Stimulated activated effector memory CD8-positive, alpha-beta T cell treated with anti-CD3 and anti-CD28 coated beads, Interleukin-12 subunit alpha, Interleukin-12 subunit beta, amount 100 ng/mL, for 72 hours (primary cell): ENCODE data around the gene LRRC63.
A peak's percentile ranks its signal among the peaks of the same experiment; 100 is the strongest.
"Not testable (repeated sequence)": the region's sequence is repeated elsewhere in the genome, so short reads cannot be mapped to it uniquely, and the experiment has no call there.

Experiments used
- ATAC-seq: fragments of 150-1000 bp; cut with Tn5 transposase; 2 replicates; pipeline ENCODE4 v1.10.0; 2021
- DNase-seq, 2 donors: peaks; one replicate each; pipeline ENCODE4 v3.0.0; 2021 to 2022; ENCODE audit warnings: low spot score in 2 of 2
- H3K27ac Mint-ChIP-seq: one replicate; pipeline ENCODE4 v1.8.0; 2022; ENCODE audit warnings: mild to moderate bottlenecking, mixed read lengths
- H3K36me3 Mint-ChIP-seq: one replicate; pipeline ENCODE4 v1.8.0; 2022; ENCODE audit warnings: mild to moderate bottlenecking, mixed read lengths
- H3K4me1 Mint-ChIP-seq: one replicate; pipeline ENCODE4 v1.8.0; 2022; ENCODE audit warnings: mixed read lengths
- H3K4me3 Mint-ChIP-seq: one replicate; pipeline ENCODE4 v1.8.0; 2022; ENCODE audit warnings: mild to moderate bottlenecking, mixed read lengths
- H3K9me3 Mint-ChIP-seq: one replicate; pipeline ENCODE4 v1.8.0; 2022; ENCODE audit warnings: mixed read lengths

The LRRC63 gene

GRCh38 chr13:46274094-46274698, 62.5 kb downstream of the LRRC63 start:
- no peaks in the 10 kb centered on the region for H3K4me1 Mint-ChIP-seq
- H3K4me3 Mint-ChIP-seq = no peak overlapping the region
- no peak overlapping the region for H3K27ac Mint-ChIP-seq
- H3K36me3 Mint-ChIP-seq = no peaks in the 10 kb centered on the region
- DNase-seq = no peak
- no peaks in the 10 kb centered on the region for H3K9me3 Mint-ChIP-seq
- ATAC-seq = peak; percentile 63

GRCh38 chr13:46278474-46278873, 66.7 kb downstream of the LRRC63 start:
- H3K36me3 Mint-ChIP-seq = no peaks in the 10 kb centered on the region
- H3K9me3 Mint-ChIP-seq = no peaks in the 10 kb centered on the region
- DNase-seq (no peak), ATAC-seq (no peak)
- no peak overlapping the region for H3K27ac Mint-ChIP-seq
- no peaks in the 10 kb centered on the region for H3K4me1 Mint-ChIP-seq
- no peak overlapping the region for H3K4me3 Mint-ChIP-seq

GRCh38 chr13:46281779-46282178, 70.1 kb downstream of the LRRC63 start:
- H3K36me3 Mint-ChIP-seq = no peaks in the 10 kb centered on the region
- no peak overlapping the region for H3K27ac Mint-ChIP-seq
- ATAC-seq (no peak), DNase-seq (no peak)
- no peak overlapping the region for H3K4me3 Mint-ChIP-seq
- no peaks in the 10 kb centered on the region for H3K9me3 Mint-ChIP-seq
- no peaks in the 10 kb centered on the region for H3K4me1 Mint-ChIP-seq

- ATAC-seq, H3K4me1 Mint-ChIP-seq, DNase-seq, H3K27ac Mint-ChIP-seq, H3K4me3 Mint-ChIP-seq, H3K9me3 Mint-ChIP-seq, H3K36me3 Mint-ChIP-seq: not testable (repeated sequence)
Observed at GRCh38 chr13:46283912-46284824, 72.4 kb downstream of the LRRC63 start.

- ATAC-seq = no peak
- H3K36me3 Mint-ChIP-seq = no peaks in the 10 kb centered on the region
- no peak overlapping the region for H3K27ac Mint-ChIP-seq
Observed at GRCh38 chr13:46286972-46287371, 75.2 kb downstream of the LRRC63 start.

GRCh38 chr13:46288570-46289259, 77.0 kb downstream of the LRRC63 start:
- Mint-ChIP-seq H3K4me3 (no peak overlapping the region), H3K36me3 (no peaks in the 10 kb centered on the region), H3K4me1 (peaks cover 11% of the 10 kb centered on the region), H3K27ac (no peak overlapping the region), H3K9me3 (no peaks in the 10 kb centered on the region)
- DNase-seq = no peak
- ATAC-seq = peak; percentile 83

More at GRCh38 chr13:46286972-46287371, 75.2 kb downstream of the LRRC63 start:
- no peak for DNase-seq
- Mint-ChIP-seq H3K9me3 (no peaks in the 10 kb centered on the region), H3K4me1 (no peaks in the 10 kb centered on the region), H3K4me3 (no peak overlapping the region)

GRCh38 chr13:46289260-46289955, 77.7 kb downstream of the LRRC63 start:
- no peak overlapping the region for H3K4me3 Mint-ChIP-seq
- H3K9me3 Mint-ChIP-seq = no peaks in the 10 kb centered on the region
- DNase-seq = no peak
- H3K36me3 Mint-ChIP-seq = no peaks in the 10 kb centered on the region
- no peak overlapping the region for H3K27ac Mint-ChIP-seq
- peak; percentile 19 for ATAC-seq
- peaks cover 13% of the 10 kb centered on the region for H3K4me1 Mint-ChIP-seq

GRCh38 chr13:46290434-46290833, 78.7 kb downstream of the LRRC63 start:
- no peaks in the 10 kb centered on the region for H3K9me3 Mint-ChIP-seq
- ATAC-seq (no peak), DNase-seq (no peak)
- no peaks in the 10 kb centered on the region for H3K36me3 Mint-ChIP-seq
- H3K27ac Mint-ChIP-seq = no peak overlapping the region
- peaks cover 16% of the 10 kb centered on the region for H3K4me1 Mint-ChIP-seq
- no peak overlapping the region for H3K4me3 Mint-ChIP-seq

GRCh38 chr13:46293436-46293835, 81.7 kb downstream of the LRRC63 start:
- H3K9me3 Mint-ChIP-seq = no peaks in the 10 kb centered on the region
- DNase-seq = no peak
- H3K4me3 Mint-ChIP-seq = no peak overlapping the region
- peak overlapping the region; percentile 2 for H3K27ac Mint-ChIP-seq
- ATAC-seq = no peak
- no peaks in the 10 kb centered on the region for H3K36me3 Mint-ChIP-seq
- H3K4me1 Mint-ChIP-seq = peaks cover 31% of the 10 kb centered on the region

- H3K4me1 Mint-ChIP-seq = peaks cover 31% of the 10 kb centered on the region
- H3K36me3 Mint-ChIP-seq = no peaks in the 10 kb centered on the region
- H3K27ac Mint-ChIP-seq = peak overlapping the region; percentile 86
- H3K9me3 Mint-ChIP-seq = no peaks in the 10 kb centered on the region
- DNase-seq = peak in 1 of 2 donors; percentile 78
- ATAC-seq = peak; percentile 94
- peak overlapping the region; percentile 65 for H3K4me3 Mint-ChIP-seq
Observed at GRCh38 chr13:46295491-46296114, 83.9 kb downstream of the LRRC63 start.

GRCh38 chr13:46296115-46296822, 84.5 kb downstream of the LRRC63 start:
- Mint-ChIP-seq H3K4me3 (peak overlapping the region; percentile 65), H3K36me3 (no peaks in the 10 kb centered on the region), H3K9me3 (no peaks in the 10 kb centered on the region), H3K27ac (peak overlapping the region; percentile 86), H3K4me1 (peaks cover 31% of the 10 kb centered on the region)
- no peak for DNase-seq
- peak; percentile 79 for ATAC-seq

- no peak for DNase-seq
- no peaks in the 10 kb centered on the region for H3K36me3 Mint-ChIP-seq
- no peaks in the 10 kb centered on the region for H3K9me3 Mint-ChIP-seq
- peak overlapping the region; percentile 86 for H3K27ac Mint-ChIP-seq
- peak overlapping the region; percentile 65 for H3K4me3 Mint-ChIP-seq
- H3K4me1 Mint-ChIP-seq = peaks cover 31% of the 10 kb centered on the region
- ATAC-seq = no peak
Observed at GRCh38 chr13:46296921-46297320, 85.2 kb downstream of the LRRC63 start.

- peaks cover 31% of the 10 kb centered on the region for H3K4me1 Mint-ChIP-seq
- H3K4me3 Mint-ChIP-seq = no peak overlapping the region
- no peak for DNase-seq
Observed at GRCh38 chr13:46297361-46297811, 85.7 kb downstream of the LRRC63 start.

GRCh38 chr13:46303742-46304385, 92.1 kb downstream of the LRRC63 start:
- DNase-seq (no peak), ATAC-seq (peak; percentile 59)
- Mint-ChIP-seq H3K36me3 (no peaks in the 10 kb centered on the region), H3K4me3 (peak overlapping the region; percentile 45), H3K27ac (peak overlapping the region; percentile 32), H3K9me3 (peaks cover 3% of the 10 kb centered on the region), H3K4me1 (peaks cover 7% of the 10 kb centered on the region)

More at GRCh38 chr13:46297361-46297811, 85.7 kb downstream of the LRRC63 start:
- Mint-ChIP-seq H3K36me3 (no peaks in the 10 kb centered on the region), H3K9me3 (peaks cover 2% of the 10 kb centered on the region), H3K27ac (peak overlapping the region; percentile 86)
- ATAC-seq = no peak
